GM19043 (cell line): ENCODE measurements around the gene FBXL12.
"Not testable (repeated sequence)": the region's sequence is repeated elsewhere in the genome, so short reads cannot be mapped to it uniquely, and the experiment has no call there.

Experiments
- ATAC-seq: cut with Tn5 transposase; IDR thresholded peaks from one replicate; pipeline ENCODE4 v1.9.1; 2021; ENCODE audit warnings: low read depth; ENCODE audit not compliant: unreplicated experiment

Gene FBXL12

DNA sequence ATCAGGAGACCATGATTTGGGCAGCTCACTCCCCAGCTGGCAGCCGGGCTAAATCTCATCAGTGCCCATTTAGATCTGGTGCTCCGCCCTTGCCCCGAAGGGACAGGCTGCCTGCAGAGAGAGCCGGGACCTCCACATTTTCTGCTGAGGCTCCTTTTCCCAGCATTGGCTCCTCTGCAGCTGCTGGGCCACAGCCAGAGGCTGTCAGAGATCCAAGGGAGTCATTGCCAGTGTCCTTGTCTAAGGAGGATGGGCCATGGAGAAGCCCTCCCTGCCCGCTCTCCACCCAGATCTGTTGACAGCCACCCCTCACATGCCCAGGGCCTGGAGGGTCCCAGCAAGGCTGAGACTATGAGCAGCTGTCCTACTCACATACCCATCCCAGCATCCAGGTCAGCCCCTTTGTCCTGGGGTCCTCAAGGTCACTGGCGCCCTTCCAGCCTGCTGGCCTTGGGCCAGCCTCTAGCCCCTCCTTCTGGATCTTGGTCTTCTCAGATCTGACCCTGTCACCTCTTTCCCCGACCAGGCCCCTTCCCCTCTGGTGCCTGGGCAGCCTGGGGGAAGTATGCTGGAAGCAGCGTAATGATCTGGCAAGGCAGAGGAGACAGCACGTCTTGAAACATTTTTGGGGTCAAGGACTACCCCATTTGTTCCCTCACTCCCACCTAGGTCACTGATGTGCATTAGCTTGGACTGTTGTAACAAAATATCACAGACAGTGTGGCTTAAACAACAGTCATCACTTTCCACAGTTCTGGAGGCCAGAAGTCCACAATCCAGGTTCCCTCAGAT is 24.2 kb upstream of the FBXL12 start:
- no peak for ATAC-seq

DNA sequence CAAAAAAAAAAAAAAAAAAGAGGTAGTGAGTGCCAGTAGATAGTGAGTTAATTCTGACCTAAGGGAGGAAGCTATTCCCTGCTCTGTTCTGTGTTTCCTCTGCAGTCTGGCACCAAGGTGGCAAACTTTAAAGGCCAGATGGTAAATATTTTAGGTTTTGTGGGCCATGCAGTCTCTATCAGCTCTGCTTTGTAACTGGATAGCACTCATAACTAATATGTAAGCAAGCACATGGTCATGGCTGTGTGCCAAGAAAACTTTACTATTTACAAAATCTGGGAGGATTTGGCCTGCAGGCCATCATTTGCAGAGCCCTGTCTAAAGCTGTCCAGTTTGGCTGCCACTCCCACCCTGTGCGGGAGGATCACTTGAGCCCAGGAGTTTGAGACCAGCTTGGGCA is 20.5 kb upstream of the FBXL12 start:
- no peak for ATAC-seq

DNA sequence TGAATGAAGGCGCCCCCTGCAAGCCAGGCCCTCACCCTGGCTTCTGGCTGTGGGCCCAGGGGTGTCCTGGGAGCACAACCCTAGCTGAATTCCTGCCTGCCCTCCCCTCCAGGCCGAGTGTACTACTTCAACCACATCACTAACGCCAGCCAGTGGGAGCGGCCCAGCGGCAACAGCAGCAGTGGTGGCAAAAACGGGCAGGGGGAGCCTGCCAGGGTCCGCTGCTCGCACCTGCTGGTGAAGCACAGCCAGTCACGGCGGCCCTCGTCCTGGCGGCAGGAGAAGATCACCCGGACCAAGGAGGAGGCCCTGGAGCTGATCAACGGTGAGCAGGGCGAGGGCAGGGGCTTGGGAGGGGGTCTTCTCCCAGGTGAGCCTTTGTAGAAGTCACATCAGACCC is 19.4 kb upstream of the FBXL12 start:
- no peak for ATAC-seq

DNA sequence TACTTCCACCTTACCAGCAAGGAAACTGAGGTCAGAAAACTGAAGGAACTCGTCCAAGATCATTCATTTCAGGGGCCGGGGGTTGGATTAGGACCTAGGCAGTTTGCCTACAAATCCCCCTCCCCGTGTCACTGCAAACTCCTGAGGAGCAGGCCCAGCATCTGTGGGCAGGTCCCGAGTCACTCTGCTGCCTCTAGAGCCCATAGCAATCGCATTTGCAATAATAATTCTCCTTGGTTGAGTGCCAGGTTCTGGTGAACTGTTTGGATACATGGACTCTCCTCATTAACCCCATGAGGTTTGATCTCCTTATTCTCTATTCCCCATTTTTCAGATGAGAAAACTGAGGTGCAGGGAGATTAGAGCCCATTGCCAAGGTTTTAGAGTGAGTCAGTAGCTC is 17.1 kb upstream of the FBXL12 start:
- no peak for ATAC-seq

DNA sequence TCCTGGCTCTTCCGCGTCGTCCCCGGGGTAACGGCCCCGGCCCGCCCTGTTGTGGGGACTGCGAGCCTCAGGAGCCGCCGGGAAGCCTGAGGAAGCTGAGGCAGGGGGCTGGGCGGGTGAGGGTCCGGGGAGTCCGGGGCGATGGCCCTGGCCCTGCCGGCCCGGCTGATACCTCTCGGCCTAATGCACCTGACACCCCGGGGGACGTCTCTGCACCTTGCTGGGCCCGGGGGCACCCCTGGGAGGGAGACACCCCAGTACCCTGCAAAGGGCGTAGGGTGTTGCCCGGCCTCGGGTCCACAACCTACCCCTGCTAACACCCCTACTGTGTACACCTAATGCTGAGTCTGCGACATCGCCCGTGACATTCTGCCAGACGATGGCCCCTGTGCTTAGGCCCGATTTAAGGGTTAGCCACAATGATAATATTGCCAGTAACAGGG is 16.6 kb upstream of the FBXL12 start:
- peak; percentile 13 for ATAC-seq

DNA sequence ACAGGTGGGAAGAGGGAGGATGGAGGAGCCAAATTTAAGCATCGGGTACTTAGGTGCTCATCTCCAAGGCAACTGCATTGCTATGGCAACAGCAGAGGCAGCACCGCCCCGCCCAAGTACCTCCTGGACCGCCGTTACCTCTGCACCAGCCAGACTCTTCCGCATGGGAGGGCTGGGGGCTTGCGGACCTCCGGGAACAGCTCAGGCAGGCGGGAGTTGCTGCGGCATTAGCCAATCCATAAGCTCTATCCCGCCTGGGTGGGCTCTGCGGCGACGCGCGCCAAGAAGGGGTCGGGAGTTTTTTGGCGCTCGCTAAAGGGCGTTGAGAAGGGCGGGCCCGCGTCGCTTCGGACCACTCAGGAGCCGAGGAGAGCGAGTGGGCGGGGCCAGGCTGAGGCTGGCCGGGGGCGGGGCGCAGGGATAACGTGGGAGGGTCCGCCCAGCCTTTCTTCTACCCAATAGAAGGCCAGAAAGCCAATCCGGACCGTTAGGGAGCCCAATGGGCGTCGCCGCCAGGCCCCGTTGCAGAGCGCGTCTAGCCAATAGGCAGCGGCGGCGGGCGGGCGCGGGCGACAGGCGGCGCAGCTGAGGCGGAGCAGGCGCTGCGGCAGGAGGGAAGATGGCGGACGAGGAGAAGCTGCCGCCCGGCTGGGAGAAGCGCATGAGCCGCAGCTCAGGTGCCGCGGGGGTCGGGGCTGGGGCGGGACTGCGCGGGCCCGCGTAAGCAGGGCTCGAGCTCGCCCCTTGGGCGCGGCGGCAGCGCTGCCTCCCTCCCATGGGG is 16.0 kb upstream of the FBXL12 start, which contains the start of gene PIN1:
Gene PIN1 (plus strand): TSS at position 593 of the 781 bp plus-strand sequence. CDS start 27 bp downstream, at position 620.
- ATAC-seq = peak; percentile 94

DNA sequence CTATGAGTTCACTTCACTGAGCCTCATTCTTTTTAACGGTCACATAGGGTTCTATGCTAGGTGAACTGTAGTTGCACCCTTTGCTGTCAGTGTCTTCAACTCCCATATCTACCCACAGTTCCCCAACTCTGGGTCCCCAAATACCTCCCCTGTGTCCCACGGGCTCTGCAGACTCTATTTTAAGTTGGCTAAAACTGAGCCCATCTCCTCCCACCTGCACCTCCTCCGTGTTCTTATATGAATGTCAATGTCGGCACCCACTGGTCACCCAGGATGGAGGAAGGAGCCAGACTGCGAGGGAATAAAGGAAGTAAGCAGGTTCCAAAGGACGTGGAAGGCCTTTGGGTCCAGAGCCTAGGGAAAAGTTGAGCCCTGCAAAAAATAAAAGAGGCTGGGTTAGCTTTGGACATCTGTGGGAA is 15.4 kb upstream of the FBXL12 start:
- ATAC-seq = no peak

DNA sequence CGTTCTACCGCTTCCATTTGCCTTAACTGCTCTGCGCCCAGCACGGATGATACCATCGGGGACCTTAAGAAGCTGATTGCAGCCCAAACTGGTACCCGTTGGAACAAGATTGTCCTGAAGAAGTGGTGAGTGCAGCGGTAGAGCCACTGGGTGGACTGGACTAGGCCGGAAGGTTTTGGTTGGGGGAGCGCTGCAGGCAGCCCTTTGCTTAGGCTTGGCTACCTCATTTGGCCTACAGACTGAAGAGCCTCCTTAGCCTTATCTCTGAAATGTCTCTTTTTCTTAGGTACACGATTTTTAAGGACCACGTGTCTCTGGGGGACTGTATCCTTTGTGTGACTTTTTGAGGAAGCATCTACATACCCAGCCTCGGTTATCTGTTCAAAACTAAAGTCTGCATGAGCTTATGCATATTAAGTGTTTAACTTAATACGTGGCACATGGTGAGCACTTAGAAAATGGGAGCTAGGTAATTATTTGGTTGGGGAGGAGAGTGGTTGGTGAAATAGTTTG is 9.7 kb upstream of the FBXL12 start:
- no peak for ATAC-seq

DNA sequence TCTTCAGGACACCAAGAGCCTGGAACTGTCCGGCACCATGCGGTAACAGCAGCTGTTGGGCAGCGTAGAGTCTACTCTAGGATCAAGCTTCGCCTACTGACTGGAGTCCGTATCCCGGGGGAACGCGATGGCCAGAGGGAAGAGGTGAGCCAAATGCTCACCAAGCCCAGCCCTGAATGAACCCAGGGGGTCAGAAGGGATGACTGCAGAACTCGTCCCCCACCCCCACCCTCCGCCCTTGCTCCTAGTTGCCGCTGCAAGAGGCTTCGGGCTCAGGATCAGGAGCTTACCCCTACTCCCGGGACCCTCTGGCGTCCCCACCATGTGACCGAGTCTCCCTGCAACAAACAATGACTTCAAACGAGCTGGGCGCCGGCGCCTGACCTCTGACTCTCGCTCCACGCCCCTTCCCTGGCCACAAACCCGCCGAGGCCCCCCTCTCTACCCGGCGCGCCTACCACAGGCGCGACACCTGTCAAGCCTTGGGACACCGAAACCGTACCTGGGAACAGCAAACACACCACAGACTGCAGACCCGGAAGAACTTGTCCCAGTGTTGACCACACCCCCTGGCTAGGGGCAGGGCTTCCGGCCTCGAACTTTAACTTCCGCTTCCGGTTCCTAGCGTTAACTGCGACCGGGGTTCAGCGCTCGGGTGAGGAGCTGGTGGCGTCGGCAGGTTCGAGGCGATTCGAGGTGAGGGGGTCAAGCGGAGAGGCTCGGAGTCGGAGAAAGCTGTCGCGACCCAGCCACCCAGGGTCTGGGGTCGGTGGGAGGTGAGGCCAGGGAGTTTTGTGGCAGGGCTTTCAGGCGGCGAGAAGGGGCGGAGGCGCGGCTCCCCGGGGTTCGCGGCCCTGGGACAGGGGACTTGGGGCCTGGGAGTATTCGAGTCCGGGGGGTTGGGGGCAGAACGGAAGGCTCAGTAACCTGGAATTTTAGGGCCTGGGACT is 8.7 kb upstream of the FBXL12 start, which contains the start of gene UBL5:
Gene UBL5 (plus strand): TSS at position 630 of the 950 bp plus-strand sequence. CDS start 420 bp downstream, outside the sequence.
- ATAC-seq = peak; percentile 89

DNA sequence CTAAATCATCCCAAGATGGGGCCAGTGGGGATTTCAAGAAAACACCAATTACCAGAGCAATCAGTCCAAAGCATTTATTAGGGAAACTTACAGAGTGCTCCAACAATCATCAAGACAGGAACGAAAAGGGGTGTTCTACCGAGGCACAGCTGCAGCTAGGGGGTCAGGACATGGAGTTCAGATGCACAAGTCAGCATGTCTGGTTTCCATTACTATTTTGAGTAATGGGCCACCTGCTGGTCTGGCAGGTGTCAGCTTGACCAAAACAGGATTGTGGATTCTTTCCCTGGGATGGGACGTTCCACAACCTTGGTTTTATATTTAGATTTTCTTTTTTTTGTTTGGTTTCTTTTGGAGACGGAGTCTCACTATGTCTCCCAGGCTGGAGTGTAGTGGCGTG is 4.9 kb upstream of the FBXL12 start:
- no peak for ATAC-seq

DNA sequence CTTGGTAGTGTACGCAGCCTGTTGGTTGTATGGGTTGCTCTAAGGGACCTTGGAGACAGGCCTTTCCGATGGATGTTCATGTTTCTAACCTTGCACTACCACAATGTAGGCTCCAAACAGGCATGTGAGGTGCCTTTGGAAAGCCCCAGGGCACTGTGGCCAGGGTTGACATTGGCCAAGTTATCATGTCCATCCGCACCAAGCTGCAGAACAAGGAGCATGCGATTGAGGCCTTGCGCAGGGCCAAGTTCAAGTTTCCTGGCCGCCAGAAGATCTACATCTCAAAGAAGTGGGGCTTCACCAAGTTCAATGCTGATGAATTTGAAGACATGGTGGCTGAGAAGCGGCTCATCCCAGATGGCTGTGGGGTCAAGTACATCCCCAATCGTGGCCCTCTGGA is 1.2 kb upstream of the FBXL12 start:
- ATAC-seq = not testable (repeated sequence)

DNA sequence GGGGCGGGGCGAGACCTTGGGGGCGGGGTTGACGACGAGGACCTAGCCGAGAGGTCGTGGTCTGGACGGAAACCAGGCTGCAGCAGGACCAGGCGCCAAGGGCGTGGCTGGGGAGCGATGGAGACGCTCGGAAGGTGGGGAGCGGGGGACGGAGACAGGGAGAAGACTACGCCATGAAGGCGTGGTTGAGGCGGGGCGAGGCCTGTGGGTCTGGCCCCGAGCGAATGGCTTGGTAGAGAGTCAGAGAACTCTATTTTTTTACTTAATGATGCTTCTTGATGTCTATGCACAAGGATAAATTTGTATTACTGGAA is 674 bp upstream of the FBXL12 start:
- ATAC-seq = peak; percentile 49

DNA sequence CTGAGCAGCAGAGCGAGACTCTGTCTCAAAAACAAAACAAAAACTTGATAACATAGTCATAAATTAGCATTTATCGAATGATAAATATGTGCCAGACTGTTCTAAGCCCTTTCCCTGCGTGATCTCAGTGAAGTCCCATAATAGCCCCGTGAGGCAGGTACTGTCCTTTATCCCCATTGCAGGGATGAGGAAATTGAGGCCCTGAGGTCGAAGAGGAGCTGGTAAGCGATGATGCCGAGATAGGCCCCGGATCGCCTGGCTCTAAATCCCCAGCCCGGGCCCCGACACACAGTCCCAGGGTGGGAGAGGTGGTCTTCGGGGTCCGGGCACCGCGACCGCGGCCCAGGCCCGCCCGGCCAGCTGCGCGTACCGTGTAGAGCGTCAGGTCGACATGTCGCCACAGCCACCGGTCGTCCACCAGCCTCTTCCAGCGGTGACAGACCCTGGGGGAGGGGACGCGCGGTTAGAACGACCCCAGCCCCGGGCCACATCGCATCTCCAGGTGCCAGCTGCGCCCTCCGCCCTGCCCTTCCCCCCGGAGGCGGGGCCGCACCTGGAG is 625 bp downstream of the FBXL12 start:
- ATAC-seq = no peak

DNA sequence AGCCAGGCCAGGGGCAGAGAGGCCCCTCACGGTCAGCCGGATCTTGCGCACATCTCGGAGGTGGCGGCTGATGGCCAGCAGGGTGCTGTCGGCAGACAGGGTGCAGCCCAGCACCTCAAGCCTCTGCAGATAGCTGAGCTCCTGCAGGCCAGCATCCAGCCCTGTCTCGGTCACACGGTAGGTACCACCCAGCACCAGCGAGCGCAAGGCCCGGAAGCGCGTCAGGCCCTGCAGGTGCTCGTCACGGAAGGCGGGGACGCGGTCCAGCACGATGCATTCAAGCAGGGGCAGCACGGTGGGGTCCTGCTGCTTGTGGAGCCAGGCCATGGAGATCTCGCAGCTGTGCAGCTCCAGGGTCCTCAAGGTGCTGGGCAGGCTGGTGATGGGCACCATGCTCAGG is 7.7 kb downstream of the FBXL12 start:
- ATAC-seq = no peak

DNA sequence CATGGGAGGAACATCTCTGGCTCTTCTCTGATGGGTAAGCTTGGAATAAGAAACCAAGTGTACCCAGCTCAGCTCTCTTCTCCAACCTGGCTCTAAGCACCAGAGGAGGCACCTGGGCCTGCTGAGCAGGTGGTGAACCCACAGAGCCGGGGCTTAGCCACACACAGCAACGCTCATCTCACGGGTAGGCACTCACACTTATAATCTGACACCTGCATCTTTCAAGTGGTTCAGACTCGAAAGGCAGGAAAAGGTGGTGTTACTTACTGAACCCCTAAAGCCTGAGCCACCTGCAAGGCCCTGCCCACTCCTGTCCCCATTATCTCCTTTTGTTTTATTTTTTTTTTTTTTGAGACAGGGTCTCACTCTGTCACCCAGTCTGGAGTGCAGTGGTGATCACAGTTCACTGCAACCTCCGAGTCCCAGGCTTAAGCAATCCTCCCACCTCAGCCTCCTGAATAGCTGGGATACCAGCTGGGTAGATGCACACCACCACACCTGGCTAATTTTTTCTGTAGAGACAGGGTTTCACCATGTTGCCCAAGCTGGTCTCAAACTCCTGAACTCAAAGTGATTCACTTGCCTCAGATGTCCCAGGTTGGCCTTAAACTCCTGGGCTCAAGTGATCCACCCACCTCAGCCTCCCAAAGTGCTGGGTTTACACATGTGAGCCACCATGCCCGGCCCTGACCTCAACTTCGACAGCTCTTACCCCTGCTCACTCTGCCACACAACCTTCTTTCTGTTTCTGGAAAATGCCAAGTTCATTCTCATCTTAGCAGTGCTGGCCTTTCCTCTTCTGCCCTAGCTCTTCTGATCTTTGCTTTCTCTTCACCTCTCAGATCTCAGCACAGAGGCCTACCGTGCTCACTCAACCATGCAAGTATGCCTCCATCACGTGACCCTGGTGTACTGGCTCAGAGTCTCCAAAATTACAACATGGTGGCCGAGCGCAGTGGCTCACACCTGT is 9.7 kb downstream of the FBXL12 start:
- ATAC-seq = no peak

DNA sequence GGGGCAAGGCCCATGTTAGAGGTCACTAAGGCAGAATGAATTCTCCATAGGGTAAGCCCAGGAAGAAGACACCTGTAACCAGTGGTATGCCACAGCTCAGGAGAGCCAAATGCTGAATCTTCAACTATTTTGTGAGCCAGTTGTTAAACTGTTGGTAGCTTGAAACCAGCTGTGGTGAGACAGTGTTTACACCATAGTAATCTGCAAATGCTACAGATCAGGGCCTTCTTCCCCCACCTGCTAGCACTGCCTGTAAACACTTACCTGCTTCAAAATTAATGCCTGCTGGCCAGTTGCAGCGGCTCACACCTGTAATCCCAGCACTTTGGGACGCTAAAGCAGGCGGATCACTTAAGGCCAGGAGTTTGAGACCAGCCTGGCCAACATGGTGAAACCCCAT is 12.1 kb downstream of the FBXL12 start:
- ATAC-seq = no peak

DNA sequence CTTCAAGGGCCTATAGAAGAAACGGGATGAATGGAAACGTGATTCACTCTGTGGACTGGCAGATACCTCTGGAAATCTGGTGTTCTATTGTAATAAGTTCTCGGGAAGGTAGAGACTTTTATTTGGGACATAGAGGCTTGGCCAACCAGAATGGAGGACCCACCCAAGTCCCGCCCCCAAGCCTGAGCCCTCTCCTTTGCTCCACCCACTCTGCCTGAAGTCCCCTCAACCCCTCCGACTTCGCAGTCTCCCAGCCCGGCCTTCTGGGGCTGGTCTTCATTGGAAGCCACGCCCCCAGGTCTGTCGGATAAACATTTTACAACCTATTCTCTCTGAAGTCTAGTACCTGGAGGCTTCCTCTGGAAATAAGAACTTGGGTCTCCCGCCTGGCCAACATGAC is 16.9 kb downstream of the FBXL12 start:
- no peak for ATAC-seq

DNA sequence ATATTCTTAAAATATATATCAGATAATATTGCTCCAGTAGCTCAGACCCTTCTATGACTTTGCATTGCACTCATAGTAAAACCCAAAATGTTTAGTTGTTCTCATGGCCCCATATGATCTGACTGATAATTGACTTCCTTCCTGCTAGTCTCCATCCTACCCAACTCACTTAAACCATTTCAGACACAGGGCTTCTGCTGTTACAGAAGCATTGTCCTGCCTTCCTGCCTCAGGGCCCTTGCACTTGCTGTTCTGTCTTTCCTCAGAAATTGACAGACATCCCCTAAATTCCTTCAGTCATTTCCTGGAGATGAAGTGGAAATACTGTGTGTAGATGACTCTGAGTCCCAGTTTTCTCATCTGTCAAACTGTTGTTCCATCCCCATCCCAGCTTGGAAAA is 19.7 kb downstream of the FBXL12 start:
- ATAC-seq = no peak

DNA sequence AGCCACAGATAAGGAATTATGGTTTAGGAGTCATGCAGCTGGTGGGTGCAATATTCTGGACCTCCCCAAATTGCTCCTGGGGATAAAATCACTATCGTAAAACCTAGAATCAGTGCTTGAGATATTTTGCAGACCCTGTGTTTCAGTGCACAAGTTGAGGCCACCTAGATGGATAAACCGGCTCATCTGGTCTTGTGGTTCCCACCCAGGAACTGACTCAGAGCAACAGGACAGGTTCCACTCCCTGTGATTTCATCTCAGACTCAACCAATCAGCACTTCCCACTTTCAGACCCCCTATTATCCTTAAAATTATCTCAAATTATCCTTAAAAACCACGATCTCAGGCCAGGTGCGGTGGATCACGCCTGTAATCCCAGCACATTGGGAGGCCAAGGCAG is 21.0 kb downstream of the FBXL12 start:
- ATAC-seq = no peak
